ENCODE measurements around the gene D2HGDH.

DNA sequence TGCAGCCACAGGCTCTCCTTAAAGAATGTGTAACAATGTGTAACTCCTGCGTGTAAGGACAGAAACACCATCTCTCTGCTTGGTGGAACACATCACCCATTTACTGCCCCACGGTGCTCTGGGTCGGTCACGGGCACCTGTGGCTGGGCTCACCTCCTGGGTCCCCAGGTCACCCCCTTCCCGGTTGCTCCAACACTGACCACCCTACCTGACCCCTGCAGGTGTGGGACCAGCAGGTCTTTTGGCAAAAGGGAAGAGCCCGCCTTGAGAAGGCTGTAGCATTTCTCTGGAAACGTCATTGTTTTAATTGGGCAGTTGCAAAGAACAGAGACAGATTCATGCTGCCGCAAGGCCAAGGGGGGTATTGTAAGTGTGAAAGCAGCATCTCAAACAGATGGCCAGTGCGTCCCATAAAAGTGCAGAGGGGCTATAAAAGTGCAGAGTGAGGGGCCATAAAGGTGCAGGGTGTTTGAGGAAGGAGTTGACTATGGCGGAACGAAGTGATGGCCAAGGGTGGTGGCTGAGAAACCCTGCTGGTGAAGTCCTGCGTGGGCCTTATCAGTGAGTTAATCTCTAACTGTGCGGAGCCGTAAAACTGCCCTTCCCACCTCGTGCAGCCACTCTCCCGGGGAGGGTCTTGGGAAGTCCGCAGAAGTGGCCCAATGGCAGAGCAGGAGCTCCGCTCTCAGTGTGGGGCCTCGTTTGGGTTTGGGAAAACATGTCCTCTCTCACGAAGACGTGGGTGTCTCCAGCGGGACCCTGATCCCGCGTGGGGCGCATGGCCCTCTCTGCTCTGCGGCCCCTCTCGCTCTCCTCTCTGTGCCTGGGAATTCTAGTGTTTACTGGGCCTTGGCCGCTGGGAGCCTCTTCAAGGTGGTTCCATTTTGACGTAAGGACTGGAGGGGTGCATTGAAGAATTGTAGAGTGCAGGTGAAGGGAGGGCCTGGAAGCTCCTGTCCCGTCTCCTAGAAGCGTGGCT is 60.9 kb downstream of the D2HGDH start:
- TF ChIP-seq, protein P1, sequence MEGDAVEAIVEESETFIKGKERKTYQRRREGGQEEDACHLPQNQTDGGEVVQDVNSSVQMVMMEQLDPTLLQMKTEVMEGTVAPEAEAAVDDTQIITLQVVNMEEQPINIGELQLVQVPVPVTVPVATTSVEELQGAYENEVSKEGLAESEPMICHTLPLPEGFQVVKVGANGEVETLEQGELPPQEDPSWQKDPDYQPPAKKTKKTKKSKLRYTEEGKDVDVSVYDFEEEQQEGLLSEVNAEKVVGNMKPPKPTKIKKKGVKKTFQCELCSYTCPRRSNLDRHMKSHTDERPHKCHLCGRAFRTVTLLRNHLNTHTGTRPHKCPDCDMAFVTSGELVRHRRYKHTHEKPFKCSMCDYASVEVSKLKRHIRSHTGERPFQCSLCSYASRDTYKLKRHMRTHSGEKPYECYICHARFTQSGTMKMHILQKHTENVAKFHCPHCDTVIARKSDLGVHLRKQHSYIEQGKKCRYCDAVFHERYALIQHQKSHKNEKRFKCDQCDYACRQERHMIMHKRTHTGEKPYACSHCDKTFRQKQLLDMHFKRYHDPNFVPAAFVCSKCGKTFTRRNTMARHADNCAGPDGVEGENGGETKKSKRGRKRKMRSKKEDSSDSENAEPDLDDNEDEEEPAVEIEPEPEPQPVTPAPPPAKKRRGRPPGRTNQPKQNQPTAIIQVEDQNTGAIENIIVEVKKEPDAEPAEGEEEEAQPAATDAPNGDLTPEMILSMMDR (IDR thresholded peaks at IDR 0.05): no peak
- TF ChIP-seq EP300 (IDR thresholded peaks at IDR 0.05): no peak
